Left ventricle myocardium inferior (tissue), 1 donor: ENCODE data around the gene KRTAP19-5. TPM values are rescaled to one million over a fixed set of nuclear protein-coding genes. Genes with fewer than 3 reads are reported as not detected.

Experiments
- DNase-seq: peaks from one replicate; pipeline ENCODE4 v3.0.0-alpha.2; 2020
- H3K27ac ChIP-seq: fragments of 200-600 bp; replicated peaks from 2 replicates; pipeline ENCODE4 v1.8.0; 2021
- H3K27me3 ChIP-seq: fragments of 200-600 bp; 2 replicates; pipeline ENCODE4 v1.8.0; 2021; ENCODE audit warnings: low read depth
- H3K36me3 ChIP-seq: fragments of 200-600 bp; 2 replicates; pipeline ENCODE4 v1.8.0; 2021
- H3K4me1 ChIP-seq: fragments of 200-600 bp; 2 replicates; pipeline ENCODE4 v1.8.0; 2021
- H3K4me3 ChIP-seq: fragments of 200-600 bp; 2 replicates; pipeline ENCODE4 v1.8.0; 2021; ENCODE audit warnings: mild to moderate bottlenecking, moderate library complexity
- H3K9me3 ChIP-seq: fragments of 200-600 bp; replicated peaks from 2 replicates; pipeline ENCODE4 v1.8.0; 2021
- CTCF ChIP-seq: fragments of 200-600 bp; IDR thresholded peaks from 2 replicates; pipeline ENCODE4 v1.8.0; 2021; ENCODE audit warnings: antibody characterized with exemption, mild to moderate bottlenecking, borderline replicate concordance
- intact Hi-C: fragments of 100-400 bp; cut with micrococcal nuclease; formaldehyde crosslinking; loops from one replicate; pipeline ENCODE4 v1.11.0; 2022
- total RNA-seq: library from RNA; stranded (reverse); fragmentation: NEBNext Ultra II Directional; extraction: Animal tissue kit (Norgen Biotek cat#: 25700); gene quantifications from one replicate; pipeline ENCODE4 v1.2.1, GENCODE V29; 2021
- donor health status: DM: no; HTN: yes; CAD: no; lungs with severe emphysema.

The KRTAP19-5 gene
- total RNA-seq, 1 donor from 2014 or later, result not detected

GRCh38 chr21:30480145-30480544 lies 21.8 kb downstream of the KRTAP19-5 start, which contains the start of gene KRTAP19-1:
KRTAP19-1 (minus strand) TSS chr21:30480367; CDS start chr21:30480317, 50 bp downstream.
- Histone ChIP-seq H3K27ac (peak within 1 kb of the TSS; percentile 30), H3K4me1 (peaks cover 9% of the 10 kb centered on the region), H3K27me3 (no peaks in the 10 kb centered on the region), H3K36me3 (no peaks in the 10 kb centered on the region), H3K4me3 (no peak within 1 kb of the TSS), H3K9me3 (peaks cover 5% of the 10 kb centered on the region)
- DNase-seq, result no peak
- intact Hi-C loops, result no loop called here
- TF ChIP-seq CTCF, result no peak

- Histone ChIP-seq H3K9me3 (no peaks in the 10 kb centered on the region), H3K27ac (peak overlapping the region; percentile 30), H3K36me3 (no peaks in the 10 kb centered on the region), H3K4me3 (no peak overlapping the region), H3K4me1 (peaks cover 9% of the 10 kb centered on the region), H3K27me3 (no peaks in the 10 kb centered on the region)
- intact Hi-C loops, result no loop called here
- no peak for DNase-seq
- TF ChIP-seq CTCF, result no peak
These were observed 22.7 kb downstream of the KRTAP19-5 start for GRCh38 chr21:30479259-30479658.

GRCh38 chr21:30478004-30478403 lies 23.9 kb downstream of the KRTAP19-5 start:
- no peaks in the 10 kb centered on the region for H3K36me3 ChIP-seq
- H3K4me3 ChIP-seq, result no peak overlapping the region
- no peak for TF ChIP-seq CTCF
- no peaks in the 10 kb centered on the region for H3K27me3 ChIP-seq
- intact Hi-C loops, result no loop called here
- H3K27ac ChIP-seq, result no peak overlapping the region
- H3K9me3 ChIP-seq, result no peaks in the 10 kb centered on the region
- peaks cover 9% of the 10 kb centered on the region for H3K4me1 ChIP-seq
- DNase-seq, result no peak

- Histone ChIP-seq H3K4me3 (no peak overlapping the region), H3K36me3 (no peaks in the 10 kb centered on the region), H3K27ac (no peak overlapping the region), H3K9me3 (no peaks in the 10 kb centered on the region), H3K27me3 (no peaks in the 10 kb centered on the region), H3K4me1 (no peaks in the 10 kb centered on the region)
- no peak for DNase-seq
- intact Hi-C loops, result no loop called here
- no peak for TF ChIP-seq CTCF
These were observed 32.8 kb downstream of the KRTAP19-5 start for GRCh38 chr21:30468900-30469714.

- Histone ChIP-seq H3K27ac (no peak overlapping the region), H3K27me3 (no peaks in the 10 kb centered on the region), H3K4me1 (no peaks in the 10 kb centered on the region), H3K9me3 (no peaks in the 10 kb centered on the region), H3K4me3 (no peak overlapping the region), H3K36me3 (no peaks in the 10 kb centered on the region)
- DNase-seq, result no peak
- intact Hi-C loops, result no loop called here
- peak; percentile 9 for TF ChIP-seq CTCF
These were observed 38.2 kb downstream of the KRTAP19-5 start for GRCh38 chr21:30463713-30464112.

Other genes starting within 250 kb of the KRTAP19-5 start
- gene KRTAP24-1, start 219.2 kb downstream of the KRTAP19-5 start, total RNA-seq, result not detected
- gene KRTAP25-1, start 212.6 kb downstream of the KRTAP19-5 start, total RNA-seq, result not detected
- not detected for gene KRTAP26-1, start 181.8 kb downstream of the KRTAP19-5 start, total RNA-seq
- not detected for gene KRTAP27-1, start 164.4 kb downstream of the KRTAP19-5 start, total RNA-seq
- gene KRTAP23-1, start 153.5 kb downstream of the KRTAP19-5 start, total RNA-seq, result not detected
- not detected for gene KRTAP13-2, start 129.9 kb downstream of the KRTAP19-5 start, total RNA-seq
- not detected for gene KRTAP13-1, start 106.1 kb downstream of the KRTAP19-5 start, total RNA-seq
- not detected for gene KRTAP13-3, start 76.2 kb downstream of the KRTAP19-5 start, total RNA-seq
- gene KRTAP13-4, start 71.9 kb downstream of the KRTAP19-5 start, total RNA-seq, result not detected
- not detected for gene KRTAP15-1, start 61.9 kb downstream of the KRTAP19-5 start, total RNA-seq
- gene KRTAP19-1, start 21.8 kb downstream of the KRTAP19-5 start, total RNA-seq, result not detected
- gene KRTAP19-2, start 14.7 kb downstream of the KRTAP19-5 start, total RNA-seq, result not detected
- not detected for gene KRTAP19-3, start 10.1 kb downstream of the KRTAP19-5 start, total RNA-seq
- not detected for gene KRTAP19-4, start 5.0 kb downstream of the KRTAP19-5 start, total RNA-seq
- gene KRTAP19-6, start 39.7 kb upstream of the KRTAP19-5 start, total RNA-seq, result not detected
- gene KRTAP19-7, start 59.2 kb upstream of the KRTAP19-5 start, total RNA-seq, result not detected
- gene KRTAP22-2, start 88.3 kb upstream of the KRTAP19-5 start, total RNA-seq, result not detected
- gene KRTAP6-3, start 90.3 kb upstream of the KRTAP19-5 start, total RNA-seq, result not detected
- not detected for gene KRTAP6-2, start 96.8 kb upstream of the KRTAP19-5 start, total RNA-seq
- gene KRTAP22-1, start 98.9 kb upstream of the KRTAP19-5 start, total RNA-seq, result not detected
- gene KRTAP6-1, start 111.8 kb upstream of the KRTAP19-5 start, total RNA-seq, result not detected
- not detected for gene KRTAP20-1, start 114.3 kb upstream of the KRTAP19-5 start, total RNA-seq
- gene KRTAP20-4, start 118.5 kb upstream of the KRTAP19-5 start, total RNA-seq, result not detected
- gene KRTAP20-2, start 133.1 kb upstream of the KRTAP19-5 start, total RNA-seq, result not detected
- gene KRTAP20-3, start 140.7 kb upstream of the KRTAP19-5 start, total RNA-seq, result not detected
- gene KRTAP21-3, start 216.6 kb upstream of the KRTAP19-5 start, total RNA-seq, result not detected
- not detected for gene KRTAP21-2, start 245.1 kb upstream of the KRTAP19-5 start, total RNA-seq